NOMO-1 treated with DMSO at 0.1 percent for 48 hours (cell line): Measurements from ENCODE around the gene ACTL8.

Experiments used
- DNase-seq: peaks from one replicate; lab custom pipeline; 2025; ENCODE audit not compliant: unreplicated experiment; lab: John Stamatoyannopoulos, UW

Gene ACTL8

GRCh38 chr1:17755120-17755519, at the start of gene ACTL8:
Gene ACTL8 (plus strand): TSS chr1:17755333. CDS start chr1:17823009, 67,676 bp downstream.
- DNase-seq, result no peak

GRCh38 chr1:17706445-17706844, 48.7 kb upstream of the ACTL8 start:
- DNase-seq, result no peak

- no peak for DNase-seq
Observed at GRCh38 chr1:17709981-17710380, 45.2 kb upstream of the ACTL8 start.

GRCh38 chr1:17710889-17711576, 44.1 kb upstream of the ACTL8 start:
- DNase-seq, result no peak

- no peak for DNase-seq
Observed at GRCh38 chr1:17711577-17711910, 43.6 kb upstream of the ACTL8 start.

GRCh38 chr1:17711941-17712340, 43.2 kb upstream of the ACTL8 start:
- DNase-seq, result no peak

GRCh38 chr1:17713993-17714392, 41.1 kb upstream of the ACTL8 start:
- no peak for DNase-seq

GRCh38 chr1:17717594-17718535, 37.3 kb upstream of the ACTL8 start:
- DNase-seq, result no peak

GRCh38 chr1:17719874-17720273, 35.3 kb upstream of the ACTL8 start:
- no peak for DNase-seq

GRCh38 chr1:17721444-17721843, 33.7 kb upstream of the ACTL8 start:
- DNase-seq, result no peak

- DNase-seq, result no peak
Observed at GRCh38 chr1:17723684-17724083, 31.4 kb upstream of the ACTL8 start.

GRCh38 chr1:17724150-17724549, 31.0 kb upstream of the ACTL8 start:
- no peak for DNase-seq

GRCh38 chr1:17725084-17725719, 29.9 kb upstream of the ACTL8 start:
- no peak for DNase-seq

GRCh38 chr1:17725811-17726582, 29.1 kb upstream of the ACTL8 start:
- no peak for DNase-seq

- DNase-seq, result no peak
Observed at GRCh38 chr1:17728123-17728712, 26.9 kb upstream of the ACTL8 start.

- no peak for DNase-seq
Observed at GRCh38 chr1:17729248-17729647, 25.9 kb upstream of the ACTL8 start.

- DNase-seq, result no peak
Observed at GRCh38 chr1:17729909-17730308, 25.2 kb upstream of the ACTL8 start.

GRCh38 chr1:17731460-17731859, 23.7 kb upstream of the ACTL8 start:
- DNase-seq, result no peak

- DNase-seq, result no peak
Observed at GRCh38 chr1:17732475-17732874, 22.7 kb upstream of the ACTL8 start.

GRCh38 chr1:17733661-17734060, 21.5 kb upstream of the ACTL8 start:
- DNase-seq, result no peak

GRCh38 chr1:17734609-17735008, 20.5 kb upstream of the ACTL8 start:
- no peak for DNase-seq
